SIG-M5 treated with dmso at 0.1 percent for 504 hours (cell line): ENCODE results near the gene PTPN18.

ENCODE experiments used
- DNase-seq: peaks from one replicate; lab custom pipeline; 2025; ENCODE audit not compliant: unreplicated experiment; lab: John Stamatoyannopoulos, UW

Gene PTPN18

DNA sequence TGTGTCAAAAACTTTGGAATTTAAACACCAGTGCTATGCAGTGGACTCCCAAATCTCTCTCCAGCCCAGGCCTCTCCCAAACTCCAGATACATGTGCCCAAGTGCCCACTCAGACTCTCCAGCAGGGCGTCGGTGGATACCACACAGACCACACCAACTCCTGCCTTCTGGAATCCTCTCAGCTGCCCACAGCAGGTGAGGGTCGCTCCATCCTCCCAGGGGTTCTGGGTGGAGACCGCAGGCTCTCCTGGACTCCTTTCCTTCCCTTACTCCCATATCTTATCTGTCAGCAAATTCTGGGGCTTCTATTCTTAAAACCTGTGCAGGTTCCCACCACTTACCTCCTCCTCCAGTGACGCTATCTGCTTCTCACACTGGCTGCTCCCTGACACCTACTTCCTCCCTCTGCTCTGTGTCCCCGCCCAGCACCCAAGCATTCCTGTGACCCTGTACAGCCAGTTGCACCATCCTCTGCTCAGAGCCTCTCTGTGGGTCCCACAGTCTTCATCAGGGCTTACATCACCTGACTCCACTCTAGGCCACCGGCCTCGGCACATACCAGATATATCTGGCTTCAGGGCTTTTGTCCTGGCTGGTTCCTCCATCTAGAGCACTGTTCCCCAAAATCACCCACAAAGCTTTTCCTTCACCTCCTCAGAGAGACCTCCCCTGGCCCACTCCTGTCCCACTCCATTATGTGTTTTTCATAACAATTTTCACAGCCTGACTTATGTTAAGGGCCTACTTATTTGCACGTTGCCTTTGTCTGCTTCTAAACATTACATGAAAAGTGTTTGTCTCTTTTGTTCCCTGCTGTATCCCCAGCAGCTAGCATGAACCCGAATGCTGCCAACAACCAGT is 15.7 kb upstream of the PTPN18 start:
- peak; percentile 53 for DNase-seq

DNA sequence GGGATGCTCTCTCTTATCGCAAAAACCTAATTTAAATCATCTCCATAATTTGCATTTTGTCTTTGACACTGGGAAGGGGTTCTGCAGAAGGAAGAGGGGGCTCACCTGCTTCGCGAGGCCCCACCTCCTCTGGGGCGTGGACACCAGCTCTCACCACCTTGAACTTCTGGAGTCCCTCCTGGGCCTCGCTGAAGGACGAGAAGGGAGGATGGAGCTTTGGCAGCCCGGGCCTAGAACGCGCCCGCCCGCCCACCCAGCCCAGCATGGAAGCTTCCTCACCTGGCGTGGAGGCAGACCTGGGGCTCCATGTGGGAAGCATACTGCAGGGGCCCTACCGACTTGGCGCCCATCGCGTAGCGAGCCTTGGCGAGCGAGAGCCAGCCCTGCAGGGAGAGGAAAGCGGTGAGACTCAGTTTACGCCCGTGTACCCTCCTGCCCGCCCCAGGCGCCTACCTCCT is 14.3 kb upstream of the PTPN18 start:
- peak; percentile 20 for DNase-seq

GRCh38 chr2:130342020-130342532 is 13.8 kb upstream of the PTPN18 start:
- DNase-seq = peak; percentile 97

- DNase-seq = peak; percentile 100
Measured at GRCh38 chr2:130342533-130343275, 13.2 kb upstream of the PTPN18 start, which contains the start of gene IMP4. TSS of gene IMP4 (plus strand) at chr2:130342897. CDS start at chr2:130342933, 36 bp downstream.

- DNase-seq = no peak
Measured at GRCh38 chr2:130344578-130344977, 11.3 kb upstream of the PTPN18 start.

DNA sequence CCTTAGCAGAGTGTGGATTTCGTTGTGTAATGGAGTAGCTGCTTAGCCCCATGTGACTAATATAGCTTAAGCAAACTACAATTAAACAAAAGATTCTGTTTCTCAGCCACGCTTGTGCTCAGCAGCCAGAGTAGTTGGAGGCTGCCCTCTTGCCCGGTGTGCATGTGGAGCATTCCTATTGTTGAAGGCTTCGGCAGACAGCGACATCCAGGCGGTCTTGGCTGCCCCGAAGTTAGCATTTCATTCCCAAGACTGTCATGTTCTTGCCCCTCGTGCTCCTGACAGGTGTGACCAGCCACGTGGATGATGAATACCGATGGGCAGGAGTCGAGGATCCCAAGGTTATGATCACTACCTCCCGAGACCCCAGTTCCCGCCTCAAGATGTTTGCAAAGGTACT is 10.8 kb upstream of the PTPN18 start:
- DNase-seq = no peak

- DNase-seq = no peak
Measured at GRCh38 chr2:130345611-130346010, 10.2 kb upstream of the PTPN18 start.

DNA sequence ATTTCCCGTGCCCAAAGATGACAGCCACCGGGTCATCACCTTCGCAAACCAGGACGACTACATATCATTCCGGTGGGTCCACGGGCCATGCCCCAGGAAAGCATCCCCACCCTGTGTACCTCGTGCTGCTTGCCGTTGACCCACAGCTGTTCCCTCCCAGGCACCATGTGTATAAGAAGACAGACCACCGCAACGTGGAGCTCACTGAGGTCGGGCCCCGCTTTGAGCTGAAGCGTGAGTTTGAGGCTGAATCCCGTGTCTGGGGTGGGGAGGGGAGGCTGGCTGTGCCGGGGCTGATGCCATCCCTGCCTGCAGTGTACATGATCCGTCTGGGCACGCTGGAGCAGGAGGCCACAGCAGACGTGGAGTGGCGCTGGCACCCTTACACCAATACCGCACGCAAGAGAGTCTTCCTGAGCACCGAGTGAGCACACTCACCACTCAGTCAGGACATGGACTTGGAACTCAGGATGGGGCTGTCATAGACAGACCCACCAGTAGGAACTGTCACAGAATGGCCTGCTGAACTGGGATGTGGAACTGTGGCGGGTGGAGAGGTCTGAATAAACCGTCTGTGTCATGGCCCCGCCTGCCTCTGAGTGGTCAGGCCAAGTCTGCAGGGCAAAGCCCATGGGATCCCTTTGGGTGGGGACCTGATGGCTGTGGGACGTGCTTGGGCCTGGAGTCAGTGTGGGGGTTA is 9.7 kb upstream of the PTPN18 start:
- no peak for DNase-seq

DNA sequence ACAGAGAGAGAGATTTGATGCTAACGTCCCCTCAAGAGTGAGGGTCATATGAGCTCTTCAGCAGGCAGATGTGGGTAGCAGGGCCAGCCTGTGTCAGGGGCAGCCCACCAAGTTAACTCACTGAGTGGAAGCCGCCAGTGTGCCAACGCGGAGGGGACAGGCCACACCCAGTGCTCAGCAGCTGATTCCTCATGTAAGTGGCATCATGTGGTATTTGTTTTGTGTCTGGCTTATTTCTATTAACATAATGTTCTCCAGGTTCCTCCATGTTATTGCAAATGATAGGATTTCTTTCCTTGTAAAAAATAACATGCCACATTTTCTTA is 9.2 kb upstream of the PTPN18 start:
- no peak for DNase-seq

DNA sequence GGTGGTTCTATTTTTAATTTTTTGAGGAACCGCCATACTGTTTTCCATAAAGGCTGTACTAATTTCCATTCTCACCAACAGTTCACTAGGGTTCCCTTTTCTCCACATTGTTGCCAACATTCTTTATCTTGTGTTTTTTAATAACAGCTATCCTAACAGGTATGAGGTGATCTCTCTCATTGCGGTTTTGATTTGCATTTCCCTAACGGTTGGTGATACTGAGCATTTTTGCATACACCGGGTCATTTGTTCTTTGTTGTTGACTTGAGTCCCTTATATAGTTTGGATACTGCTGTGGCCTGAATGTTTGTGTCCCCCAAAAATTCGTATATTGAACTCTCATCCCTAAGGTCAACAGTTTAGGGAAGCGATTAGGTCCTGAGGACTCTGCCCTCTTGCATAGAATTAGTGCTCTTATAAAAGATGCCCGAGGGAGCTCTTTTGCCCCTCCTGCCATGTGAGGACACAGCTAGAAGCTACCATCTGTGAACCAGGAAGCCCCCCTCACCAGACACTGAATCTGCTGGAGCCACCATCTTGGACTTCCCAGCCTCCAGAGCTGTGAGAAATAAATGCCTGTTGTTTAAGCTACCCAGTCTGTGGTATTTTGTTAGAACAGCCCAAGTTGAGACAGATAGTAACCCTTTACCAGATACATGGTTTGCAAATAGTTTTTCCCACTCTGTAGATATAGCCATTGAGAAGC is 8.5 kb upstream of the PTPN18 start:
- no peak for DNase-seq

DNA sequence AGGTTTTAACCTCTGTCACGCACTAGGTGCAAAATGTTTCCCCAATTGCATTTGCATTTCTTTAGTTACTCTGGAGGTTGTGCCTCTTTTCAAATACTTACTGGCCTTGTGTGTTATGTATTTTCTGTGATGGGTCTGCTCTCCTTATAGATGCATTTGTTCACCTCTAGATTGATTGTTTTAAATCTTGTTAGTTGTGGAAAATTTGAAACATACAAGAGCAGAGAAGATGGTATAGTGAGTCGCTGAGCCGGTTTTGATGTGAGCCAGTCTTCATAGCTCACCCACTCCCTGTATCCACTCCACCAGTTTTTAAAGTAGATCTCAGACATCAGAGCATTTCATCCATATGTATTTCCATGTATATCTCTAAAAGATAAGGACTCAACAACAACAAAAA is 6.7 kb upstream of the PTPN18 start:
- no peak for DNase-seq

GRCh38 chr2:130351711-130352110 is 4.1 kb upstream of the PTPN18 start:
- DNase-seq = no peak

GRCh38 chr2:130352237-130352636 is 3.6 kb upstream of the PTPN18 start:
- DNase-seq = no peak

DNA sequence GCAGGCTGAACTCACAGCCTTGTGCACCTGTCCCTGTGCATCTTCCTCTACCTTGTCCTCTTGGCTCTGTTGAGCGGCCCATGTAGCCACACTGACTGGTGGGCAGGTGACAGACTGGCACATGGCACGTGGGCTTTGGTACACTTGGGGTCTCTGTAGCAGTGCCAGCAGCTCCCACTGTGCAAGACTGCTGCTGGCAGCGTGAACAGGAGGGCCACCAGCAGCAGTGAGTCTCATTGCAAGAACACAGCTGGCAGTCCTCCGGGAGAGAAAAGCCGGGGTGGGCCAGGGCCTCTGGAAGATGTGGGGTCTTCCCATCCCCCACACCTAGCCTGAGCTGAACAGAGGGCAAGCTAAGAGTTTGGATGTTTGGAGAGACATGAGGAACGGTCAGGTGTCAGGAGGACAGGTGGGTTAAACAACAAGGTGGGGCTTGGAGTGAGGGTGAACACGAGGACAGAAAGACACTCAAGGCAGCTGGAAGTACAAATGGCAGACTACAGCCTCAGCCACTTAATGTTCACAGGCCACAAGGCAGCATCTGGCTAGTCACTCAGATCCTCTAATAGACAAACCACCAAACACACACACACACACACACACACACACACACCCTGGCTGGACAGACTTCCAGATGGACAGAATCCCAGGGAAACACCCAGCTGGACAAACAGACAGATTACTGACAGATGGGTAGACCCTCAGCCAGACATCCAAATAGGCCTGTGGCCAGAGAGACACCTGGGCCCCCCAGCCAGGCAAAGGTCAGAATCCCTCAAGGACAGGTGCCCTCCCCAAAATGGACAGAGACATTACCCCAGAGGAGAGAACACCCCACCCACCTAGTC is 2.3 kb upstream of the PTPN18 start:
- DNase-seq = no peak

GRCh38 chr2:130354139-130354428 is 1.8 kb upstream of the PTPN18 start:
- DNase-seq = no peak

DNA sequence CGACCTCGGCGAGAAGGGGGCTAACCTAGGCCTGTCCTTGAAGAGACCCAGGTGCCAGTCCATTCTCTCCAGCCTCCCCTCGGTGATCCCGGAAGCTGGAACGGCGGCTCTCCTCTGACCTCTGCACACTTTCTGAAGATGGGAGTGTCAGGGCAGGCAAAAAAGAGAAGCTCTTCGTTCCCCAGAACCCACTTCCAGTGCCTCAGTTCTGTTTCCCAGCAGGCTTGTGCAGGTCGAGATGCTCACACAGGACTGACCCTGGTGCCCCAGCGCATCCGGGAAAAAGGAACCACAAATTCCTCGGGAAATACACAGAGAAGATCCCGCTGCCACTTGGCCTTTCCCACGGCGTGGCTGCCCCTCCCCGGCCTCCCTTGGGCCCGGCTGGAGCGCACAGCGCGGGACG is 681 bp upstream of the PTPN18 start:
- no peak for DNase-seq

GRCh38 chr2:130357864-130358263 is 2.0 kb downstream of the PTPN18 start:
- DNase-seq = no peak

DNA sequence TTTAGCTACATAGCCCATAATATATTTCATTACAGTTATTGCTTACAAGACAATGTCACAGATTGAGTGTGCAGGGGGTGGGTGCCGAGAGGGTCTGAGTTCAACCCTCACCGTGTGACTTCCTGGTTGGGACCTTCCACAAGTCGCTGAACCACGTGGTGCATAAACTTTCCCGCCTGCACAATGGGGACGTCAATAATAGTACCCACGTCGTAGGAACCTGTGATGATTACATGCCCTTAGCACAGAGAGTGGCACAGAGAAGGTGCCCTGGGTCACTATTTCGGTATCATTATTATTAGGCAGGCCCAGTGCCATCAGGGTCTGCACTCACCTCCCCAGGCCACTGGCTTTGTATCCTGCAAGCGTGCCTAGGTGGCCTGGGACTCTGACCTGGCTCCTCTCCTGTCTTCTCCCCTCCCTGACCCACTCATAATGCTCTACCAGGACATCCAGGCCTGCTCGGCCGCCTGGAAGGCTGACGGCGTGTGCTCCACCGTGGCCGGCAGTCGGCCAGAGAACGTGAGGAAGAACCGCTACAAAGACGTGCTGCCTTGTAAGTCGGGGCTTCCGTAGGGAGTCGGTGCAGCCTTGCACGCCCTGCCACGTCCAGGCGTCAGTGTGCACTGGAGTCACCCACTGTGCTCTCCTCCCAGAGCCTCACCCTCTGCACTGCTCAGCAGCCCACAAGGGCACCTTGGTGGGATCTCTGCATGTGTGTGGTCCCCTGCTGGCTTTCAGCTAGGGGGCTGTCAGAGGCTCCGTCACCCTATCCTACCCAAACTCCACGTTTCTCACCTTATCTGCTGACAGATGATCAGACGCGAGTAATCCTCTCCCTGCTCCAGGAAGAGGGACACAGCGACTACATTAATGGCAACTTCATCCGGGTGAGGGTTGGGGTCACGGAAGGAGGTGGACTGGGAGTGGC is 2.8 kb downstream of the PTPN18 start:
- DNase-seq = no peak

DNA sequence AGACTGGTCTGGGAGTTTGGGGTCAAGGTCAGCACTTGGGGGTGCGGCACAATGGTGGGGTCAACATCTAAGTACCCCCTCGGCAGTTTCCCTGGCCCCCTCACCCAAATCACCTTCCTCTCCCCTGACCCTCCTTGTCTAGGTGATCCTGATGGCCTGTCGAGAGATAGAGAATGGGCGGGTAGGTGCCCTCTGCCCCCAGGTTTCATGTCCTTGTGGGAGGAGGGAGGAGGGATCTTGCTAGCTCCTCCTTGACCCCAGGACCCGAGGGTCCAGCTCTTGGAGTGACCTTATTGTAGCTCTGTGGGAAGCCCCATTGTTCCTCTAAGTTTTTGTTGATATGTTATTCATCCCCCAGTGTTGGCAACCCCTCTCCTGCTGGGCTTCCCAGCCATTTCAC is 3.6 kb downstream of the PTPN18 start:
- no peak for DNase-seq
